ENCODE measurements around the gene ZDHHC9.

- no peak for TF ChIP-seq CTCF (IDR thresholded peaks at IDR 0.05)
- no peak for TF ChIP-seq EZH2 (IDR thresholded peaks at IDR 0.05; ENCODE audit: borderline replicate concordance, insufficient read depth, low read depth, low read length, poor library complexity, severe bottlenecking)
These were observed 53.5 kb downstream of the ZDHHC9 start for GRCh38 chrX:129790146-129790545.
